GM19324 (cell line): ENCODE data around the gene SIPA1L3.

Experiments
- ATAC-seq: cut with Tn5 transposase; IDR thresholded peaks from one replicate; pipeline ENCODE4 v1.9.1; 2021; ENCODE audit warnings: mild to moderate bottlenecking, moderate library complexity; ENCODE audit not compliant: unreplicated experiment, low FRiP score

Gene SIPA1L3

GRCh38 chr19:38199340-38199739 is 292.3 kb downstream of the SIPA1L3 start:
- ATAC-seq: no peak

DNA sequence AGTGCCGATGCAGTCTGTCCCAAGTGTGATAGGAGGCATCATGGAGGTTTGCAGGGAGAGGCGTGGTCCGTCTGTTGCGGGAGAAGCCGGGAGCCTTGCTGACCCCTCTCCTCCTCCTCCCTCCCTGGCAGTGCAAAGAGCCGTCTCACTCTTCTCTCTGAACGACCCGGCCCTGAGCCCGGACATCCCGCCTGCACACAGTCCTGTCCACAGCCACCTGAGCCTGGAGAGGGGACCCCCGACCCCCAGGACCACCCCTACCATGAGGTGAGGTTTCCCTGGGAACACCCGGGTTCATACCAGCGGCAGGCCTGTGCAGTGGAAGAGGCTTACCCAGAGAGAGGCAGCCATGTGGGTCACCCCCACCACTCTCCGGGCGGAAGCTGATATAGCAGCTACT is 294.7 kb downstream of the SIPA1L3 start:
- no peak for ATAC-seq

DNA sequence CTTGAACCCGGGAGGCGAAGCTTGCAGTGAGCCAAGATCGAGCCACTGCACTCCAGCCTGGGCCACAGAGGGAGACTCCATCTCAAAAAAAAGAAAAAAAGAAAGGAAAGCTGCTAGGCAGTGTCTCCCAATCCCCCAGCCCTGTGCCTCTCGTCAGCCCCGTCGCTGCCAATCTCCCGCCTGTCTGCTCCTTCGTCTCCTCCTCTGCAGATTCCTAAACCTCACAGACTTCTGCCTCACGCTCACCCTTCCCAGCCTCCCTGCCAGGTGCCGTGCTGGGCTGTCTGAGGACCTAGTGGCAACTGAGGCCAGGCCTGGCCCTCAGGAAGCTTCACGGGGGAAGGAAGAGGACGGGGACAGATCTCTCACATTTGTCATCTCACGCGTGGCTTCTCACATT is 295.5 kb downstream of the SIPA1L3 start:
- ATAC-seq: no peak

DNA sequence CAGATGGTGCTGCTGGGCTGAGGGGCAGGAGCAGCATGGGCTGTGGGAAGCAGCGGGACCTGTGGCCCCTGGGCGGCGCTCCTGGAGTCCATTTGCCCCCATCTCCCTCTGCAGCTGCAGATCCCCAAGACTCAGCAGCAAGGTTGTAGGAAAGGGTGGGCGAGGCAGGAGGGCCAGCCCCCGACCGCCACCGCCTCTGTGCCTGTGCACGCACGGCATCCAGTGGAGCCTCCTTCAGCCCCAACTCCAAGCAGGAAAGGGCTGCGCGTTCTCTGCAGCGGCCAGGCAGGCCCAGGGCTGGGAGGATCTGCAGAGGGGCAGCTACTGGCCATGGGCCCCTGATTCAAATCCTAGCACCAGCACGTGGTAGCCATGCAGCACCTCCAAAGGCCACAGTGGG is 296.2 kb downstream of the SIPA1L3 start:
- ATAC-seq: no peak

GRCh38 chr19:38204096-38204495 is 297.1 kb downstream of the SIPA1L3 start:
- no peak for ATAC-seq

GRCh38 chr19:38204728-38205127 is 297.7 kb downstream of the SIPA1L3 start:
- ATAC-seq: no peak

GRCh38 chr19:38206006-38206745 is 299.2 kb downstream of the SIPA1L3 start:
- no peak for ATAC-seq

- no peak for ATAC-seq
Observed at GRCh38 chr19:38206928-38207327, 299.9 kb downstream of the SIPA1L3 start.

GRCh38 chr19:38207543-38207942 is 300.5 kb downstream of the SIPA1L3 start:
- ATAC-seq: no peak

GRCh38 chr19:38208571-38208970 is 301.6 kb downstream of the SIPA1L3 start:
- no peak for ATAC-seq

GRCh38 chr19:38209152-38209551 is 302.1 kb downstream of the SIPA1L3 start:
- no peak for ATAC-seq

GRCh38 chr19:38209671-38210457 is 302.9 kb downstream of the SIPA1L3 start:
- no peak for ATAC-seq

DNA sequence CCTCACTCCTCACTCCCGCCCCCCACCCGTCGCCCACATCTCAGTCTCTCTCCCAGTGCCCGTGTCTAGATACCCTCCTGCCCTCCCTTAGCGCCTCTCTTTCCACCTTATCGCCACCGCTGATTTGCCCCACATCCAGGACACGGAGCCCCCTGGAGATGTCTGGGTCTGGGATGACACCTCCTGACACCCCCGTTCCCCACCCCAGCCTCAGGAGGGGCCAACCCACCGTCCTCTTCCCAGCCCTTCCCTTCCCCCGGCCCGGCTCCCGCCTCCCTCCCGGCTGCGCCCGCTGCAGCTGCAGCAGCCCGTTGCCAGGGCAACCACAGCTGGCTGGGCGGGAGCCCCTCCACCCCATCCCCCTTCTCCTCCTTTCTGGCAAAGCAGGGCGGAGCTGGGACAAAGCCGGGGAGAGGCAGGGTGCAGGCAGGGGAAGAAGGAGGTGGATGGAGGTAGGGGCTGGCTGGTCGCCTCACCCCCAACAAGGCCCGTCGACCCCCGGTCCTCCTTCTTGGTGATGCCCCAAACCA is 303.5 kb downstream of the SIPA1L3 start:
- ATAC-seq: no peak

- no peak for ATAC-seq
Observed at GRCh38 chr19:38211151-38211591, 304.2 kb downstream of the SIPA1L3 start.

DNA sequence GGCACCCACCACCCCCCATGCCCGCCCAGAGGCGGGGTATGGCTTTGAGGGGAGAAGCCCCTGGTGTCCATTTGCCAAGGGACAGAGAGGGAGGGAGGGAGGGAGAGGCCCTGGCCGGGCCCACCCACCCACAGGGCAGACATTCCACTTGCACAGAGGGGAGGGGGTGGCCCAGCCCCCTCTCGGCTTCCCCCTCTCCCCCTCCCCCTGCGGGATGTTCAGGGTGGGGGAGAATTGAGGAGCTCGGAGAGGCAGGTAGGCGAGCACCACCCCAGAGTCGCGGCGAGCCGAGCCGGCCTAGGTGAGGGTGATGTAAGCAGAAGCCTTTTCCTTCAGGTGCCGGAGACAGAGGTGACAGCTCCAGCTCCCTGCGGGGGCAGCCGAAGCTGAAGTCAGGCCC is 304.8 kb downstream of the SIPA1L3 start:
- ATAC-seq: no peak

DNA sequence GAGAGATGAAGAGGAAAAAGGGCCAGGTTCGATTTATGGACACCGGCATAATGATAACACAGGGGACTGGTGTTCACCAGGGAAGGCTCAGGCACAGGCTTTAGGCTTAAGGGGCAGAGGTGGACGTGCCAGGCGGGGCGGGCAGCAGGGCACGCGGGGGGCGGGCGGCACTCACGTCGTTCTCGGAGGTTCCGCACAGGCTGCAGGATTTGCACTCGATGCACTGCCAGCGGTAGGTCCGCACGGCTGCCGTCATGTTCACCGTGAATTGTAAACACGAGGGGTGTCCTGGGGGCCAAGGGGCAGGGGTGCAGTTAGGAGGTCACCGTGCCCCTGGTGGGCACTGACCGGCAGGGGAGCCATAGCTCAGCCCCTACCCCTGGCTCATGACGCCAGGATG is 306.5 kb downstream of the SIPA1L3 start:
- ATAC-seq: no peak

DNA sequence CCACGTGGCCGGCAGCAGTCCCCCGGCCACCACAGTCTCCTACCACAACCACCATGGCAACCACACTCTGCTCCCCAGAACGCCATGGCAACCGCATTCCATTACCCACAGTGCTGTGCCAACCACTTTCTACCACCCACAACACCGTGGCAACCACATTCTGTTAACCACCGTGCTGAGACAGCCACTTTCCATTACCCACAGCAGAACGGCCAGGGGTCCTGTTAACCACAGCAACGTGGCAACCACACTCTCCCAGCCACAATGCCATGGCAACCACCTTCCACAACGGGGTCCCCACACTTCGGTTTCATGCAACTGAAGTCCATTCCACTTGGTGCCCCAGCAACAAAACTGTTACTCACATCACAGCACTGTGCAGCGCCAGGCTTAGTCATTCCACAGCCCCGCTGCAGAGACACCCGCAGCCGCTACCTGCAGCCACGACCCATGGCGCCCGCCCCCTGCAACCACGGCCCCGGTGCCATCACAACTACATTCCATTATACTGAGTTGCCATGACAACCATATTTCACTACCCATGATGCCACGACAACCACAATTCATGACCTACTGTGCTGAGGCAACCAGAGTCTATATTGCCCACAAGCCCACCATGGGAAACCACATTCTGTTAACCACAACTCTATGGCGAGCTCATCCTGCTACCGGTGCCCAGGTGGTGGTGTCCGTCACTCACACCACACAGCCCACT is 307.1 kb downstream of the SIPA1L3 start:
- no peak for ATAC-seq

- no peak for ATAC-seq
Observed at GRCh38 chr19:38216785-38217641, 310.0 kb downstream of the SIPA1L3 start.

- no peak for ATAC-seq
Observed at GRCh38 chr19:38218204-38218603, 311.2 kb downstream of the SIPA1L3 start.

- ATAC-seq: no peak
Observed at GRCh38 chr19:38219221-38219620, 312.2 kb downstream of the SIPA1L3 start.
